ENCODE measurements around the gene KRTAP19-3. TPM values are rescaled to one million over a fixed set of nuclear protein-coding genes. Genes with fewer than 3 reads are reported as not detected.

Gene KRTAP19-3
- total and polyA plus RNA-seq, 2 donors (not counting 1 experiment from before 2014, with no cell fraction given): not detected

DNA sequence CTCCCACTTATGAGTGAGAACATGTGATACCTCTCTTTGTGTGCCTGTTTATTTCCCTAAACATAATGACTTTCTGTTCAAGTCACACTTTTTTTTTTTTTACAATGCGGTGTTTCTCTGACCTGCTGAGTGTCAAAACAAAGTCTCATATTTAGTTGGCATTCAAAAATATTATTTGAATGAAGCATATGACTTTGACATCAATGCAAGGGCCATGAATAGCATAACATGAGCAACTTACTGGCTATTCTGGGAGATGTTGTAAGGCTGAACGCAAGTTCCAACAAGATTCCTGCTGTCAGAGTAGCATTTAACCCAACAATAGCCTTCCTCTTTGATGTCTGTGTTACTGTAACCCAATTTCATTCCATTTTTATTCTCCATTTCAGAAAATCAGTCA is 9.7 kb downstream of the KRTAP19-3 start:
- no peak overlapping the region for H3K4me3 ChIP-seq (ENCODE audit: control extremely low read depth in 1 of 5, extremely low read depth in 1 of 5, insufficient read depth in 1 of 5, low read depth in 2 of 5, low read length in 4 of 5)
- CTCF ChIA-PET: no interaction called here
- no peak for TF ChIP-seq EZH2 (IDR thresholded peaks at IDR 0.05; ENCODE audit: borderline replicate concordance, insufficient read depth, low read depth, low read length, poor library complexity, severe bottlenecking)
- TF ChIP-seq, protein P1, sequence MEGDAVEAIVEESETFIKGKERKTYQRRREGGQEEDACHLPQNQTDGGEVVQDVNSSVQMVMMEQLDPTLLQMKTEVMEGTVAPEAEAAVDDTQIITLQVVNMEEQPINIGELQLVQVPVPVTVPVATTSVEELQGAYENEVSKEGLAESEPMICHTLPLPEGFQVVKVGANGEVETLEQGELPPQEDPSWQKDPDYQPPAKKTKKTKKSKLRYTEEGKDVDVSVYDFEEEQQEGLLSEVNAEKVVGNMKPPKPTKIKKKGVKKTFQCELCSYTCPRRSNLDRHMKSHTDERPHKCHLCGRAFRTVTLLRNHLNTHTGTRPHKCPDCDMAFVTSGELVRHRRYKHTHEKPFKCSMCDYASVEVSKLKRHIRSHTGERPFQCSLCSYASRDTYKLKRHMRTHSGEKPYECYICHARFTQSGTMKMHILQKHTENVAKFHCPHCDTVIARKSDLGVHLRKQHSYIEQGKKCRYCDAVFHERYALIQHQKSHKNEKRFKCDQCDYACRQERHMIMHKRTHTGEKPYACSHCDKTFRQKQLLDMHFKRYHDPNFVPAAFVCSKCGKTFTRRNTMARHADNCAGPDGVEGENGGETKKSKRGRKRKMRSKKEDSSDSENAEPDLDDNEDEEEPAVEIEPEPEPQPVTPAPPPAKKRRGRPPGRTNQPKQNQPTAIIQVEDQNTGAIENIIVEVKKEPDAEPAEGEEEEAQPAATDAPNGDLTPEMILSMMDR (IDR thresholded peaks at IDR 0.05): no peak
- H3K36me3 ChIP-seq (replicated peaks in 1 of 2; ENCODE audit: control extremely low read depth in 1 of 2, control insufficient read depth in 1 of 2, extremely low read depth in 1 of 2, insufficient read depth in 2 of 2, low read length in 1 of 2): no peaks in the 10 kb centered on the region
- H2AFZ ChIP-seq (ENCODE audit: insufficient read depth, low read depth, low read length, poor library complexity, severe bottlenecking): no peak overlapping the region
- H3K9me3 Mint-ChIP-seq (ENCODE audit: insufficient read depth): peaks cover 4% of the 10 kb centered on the region
- no peaks in the 10 kb centered on the region for H3K4me1 Mint-ChIP-seq
- no peak overlapping the region for H3K4me3 Mint-ChIP-seq
- H3K4me2 ChIP-seq (replicated peaks; ENCODE audit: low read depth, low read length, poor library complexity, severe bottlenecking): no peak overlapping the region
- H3K27ac ChIP-seq (ENCODE audit: low read length in 2 of 2): no peak overlapping the region
- H3K27me3 ChIP-seq (replicated peaks in 1 of 4; ENCODE audit: control extremely low read depth in 1 of 4, control insufficient read depth in 3 of 4, insufficient read depth in 4 of 4, low read length in 3 of 4): no peaks in the 10 kb centered on the region
- no peak overlapping the region for H3K9ac ChIP-seq (ENCODE audit: low read length)
- H3K4me1 ChIP-seq (ENCODE audit: control insufficient read depth in 2 of 2, insufficient read depth in 2 of 2, low read length in 2 of 2): no peaks in the 10 kb centered on the region
- H3K27ac Mint-ChIP-seq: no peak overlapping the region
- 89% methylated on average over 1 of the region's 2 CpGs for WGBS (ENCODE audit: insufficient coverage)
- POLR2A ChIA-PET: no interaction called here
- intact Hi-C loops (cut with micrococcal nuclease): no loop called here
- peaks cover 0 to 9% (median 6%) of the 10 kb centered on the region in 3 donors for H3K9me3 ChIP-seq (ENCODE audit: control extremely low read depth in 1 of 3, control insufficient read depth in 2 of 3, insufficient read depth in 1 of 3, low read length in 2 of 3)
- DNase-seq (no peak), ATAC-seq (ENCODE audit: low read depth) (no peak)
- H3K27me3 Mint-ChIP-seq: no peaks in the 10 kb centered on the region
- H4K20me1 ChIP-seq (ENCODE audit: control insufficient read depth, insufficient read depth, low read length, poor library complexity, severe bottlenecking): no peaks in the 10 kb centered on the region
- no peaks in the 10 kb centered on the region for H3K79me2 ChIP-seq (ENCODE audit: control insufficient read depth, insufficient read depth, low read length)

DNA sequence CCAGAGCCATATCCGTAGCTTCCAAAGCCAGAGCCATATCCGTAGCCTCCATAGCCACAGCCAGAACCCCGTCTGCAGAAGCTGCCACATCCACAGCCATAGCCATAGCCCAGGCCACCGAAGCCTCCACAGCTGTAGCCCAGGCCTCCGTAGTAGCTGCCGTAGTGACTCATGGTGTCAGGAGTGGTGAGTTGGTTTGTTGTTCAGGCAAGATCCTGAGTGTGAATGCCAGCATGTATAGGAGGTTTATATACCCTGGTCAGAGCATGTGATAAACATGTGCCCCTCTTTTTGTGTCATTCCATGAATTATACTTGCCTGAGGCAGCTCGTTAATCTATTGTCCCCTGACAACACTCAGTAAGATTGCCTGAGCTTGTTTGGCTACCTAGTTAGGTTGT is 11.7 kb downstream of the KRTAP19-3 start, which contains the start of gene KRTAP19-1:
Gene KRTAP19-1, minus strand, starts transcription at position 223 of the 400 bp plus-strand sequence. Its CDS starts 50 bp downstream, at position 173.
- ATAC-seq (ENCODE audit: low read depth) (no peak), DNase-seq (no peak)
- Histone ChIP-seq H3K9me3 (ENCODE audit: control extremely low read depth in 1 of 3, control insufficient read depth in 2 of 3, insufficient read depth in 1 of 3, low read length in 2 of 3) (peaks cover 0 to 2% (median 0%) of the 10 kb centered on the region in 3 donors), H3K27ac (ENCODE audit: low read length in 2 of 2) (no peak within 1 kb of the TSS), H3K9ac (ENCODE audit: low read length) (no peak within 1 kb of the TSS), H3K79me2 (ENCODE audit: control insufficient read depth, insufficient read depth, low read length) (no peaks in the 10 kb centered on the region), H2AFZ (ENCODE audit: insufficient read depth, low read depth, low read length, poor library complexity, severe bottlenecking) (no peak within 1 kb of the TSS), H3K36me3 (replicated peaks in 1 of 2; ENCODE audit: control extremely low read depth in 1 of 2, control insufficient read depth in 1 of 2, extremely low read depth in 1 of 2, insufficient read depth in 2 of 2, low read length in 1 of 2) (no peaks in the 10 kb centered on the region), H3K4me2 (replicated peaks; ENCODE audit: low read depth, low read length, poor library complexity, severe bottlenecking) (no peak within 1 kb of the TSS), H3K4me3 (ENCODE audit: control extremely low read depth in 1 of 5, extremely low read depth in 1 of 5, insufficient read depth in 1 of 5, low read depth in 2 of 5, low read length in 4 of 5) (no peak within 1 kb of the TSS), H3K4me1 (ENCODE audit: control insufficient read depth in 2 of 2, insufficient read depth in 2 of 2, low read length in 2 of 2) (no peaks in the 10 kb centered on the region), H4K20me1 (ENCODE audit: control insufficient read depth, insufficient read depth, low read length, poor library complexity, severe bottlenecking) (no peaks in the 10 kb centered on the region), H3K27me3 (replicated peaks in 1 of 4; ENCODE audit: control extremely low read depth in 1 of 4, control insufficient read depth in 3 of 4, insufficient read depth in 4 of 4, low read length in 3 of 4) (no peaks in the 10 kb centered on the region)
- Mint-ChIP-seq H3K9me3 (ENCODE audit: insufficient read depth) (no peaks in the 10 kb centered on the region), H3K4me3 (no peak within 1 kb of the TSS), H3K27ac (no peak within 1 kb of the TSS), H3K27me3 (no peaks in the 10 kb centered on the region), H3K4me1 (no peaks in the 10 kb centered on the region)
- ChIA-PET POLR2A (no interaction called here), CTCF (no interaction called here)
- TF ChIP-seq, protein P1 (IDR thresholded peaks at IDR 0.05): no peak
- no peak for TF ChIP-seq EZH2 (IDR thresholded peaks at IDR 0.05; ENCODE audit: borderline replicate concordance, insufficient read depth, low read depth, low read length, poor library complexity, severe bottlenecking)
- 91% methylated on average over 7 of the region's 7 CpGs for WGBS (ENCODE audit: insufficient coverage)
- intact Hi-C loops (cut with micrococcal nuclease): no loop called here

All from B cell (primary cell).